ENCODE data around the gene WDR59. TPM values are rescaled to one million over a fixed set of nuclear protein-coding genes. Genes with fewer than 3 reads are reported as not detected.

Gene WDR59
- total and polyA plus RNA-seq, 2 donors (not counting 1 experiment from before 2014, with no cell fraction given) = 52.6 to 127 TPM

DNA sequence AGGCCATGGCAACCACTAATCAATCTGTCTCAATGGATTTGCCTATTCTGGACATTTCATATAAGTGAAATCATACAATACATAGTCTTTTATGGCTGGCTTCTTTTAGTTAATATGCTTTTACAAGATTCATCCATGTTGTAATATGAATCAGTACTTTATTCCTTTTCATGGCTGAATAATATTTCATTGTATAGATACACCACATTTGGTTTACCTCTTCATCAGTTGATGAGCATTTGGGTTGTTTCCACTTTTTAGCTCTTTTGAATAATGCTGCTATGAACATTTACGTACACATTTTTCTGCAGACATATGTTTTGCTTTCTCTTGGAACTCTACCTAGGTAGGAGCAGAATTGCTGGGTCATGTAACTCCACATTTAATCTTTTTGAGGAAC lies 11.1 kb upstream of the WDR59 start:
- no CpG with 5 or more reads among the region's 1 CpG for WGBS (ENCODE audit: insufficient coverage)
- CTCF ChIA-PET = interaction anchor here (1.5 to 4.1 kb wide), 3 partner anchors 10 to 115 kb away, joined by 5 to 32 read pairs (median 15); partner anchors contain the start of gene WDR59
- H2AFZ ChIP-seq (ENCODE audit: insufficient read depth, low read depth, low read length, poor library complexity, severe bottlenecking) = no peak overlapping the region

DNA sequence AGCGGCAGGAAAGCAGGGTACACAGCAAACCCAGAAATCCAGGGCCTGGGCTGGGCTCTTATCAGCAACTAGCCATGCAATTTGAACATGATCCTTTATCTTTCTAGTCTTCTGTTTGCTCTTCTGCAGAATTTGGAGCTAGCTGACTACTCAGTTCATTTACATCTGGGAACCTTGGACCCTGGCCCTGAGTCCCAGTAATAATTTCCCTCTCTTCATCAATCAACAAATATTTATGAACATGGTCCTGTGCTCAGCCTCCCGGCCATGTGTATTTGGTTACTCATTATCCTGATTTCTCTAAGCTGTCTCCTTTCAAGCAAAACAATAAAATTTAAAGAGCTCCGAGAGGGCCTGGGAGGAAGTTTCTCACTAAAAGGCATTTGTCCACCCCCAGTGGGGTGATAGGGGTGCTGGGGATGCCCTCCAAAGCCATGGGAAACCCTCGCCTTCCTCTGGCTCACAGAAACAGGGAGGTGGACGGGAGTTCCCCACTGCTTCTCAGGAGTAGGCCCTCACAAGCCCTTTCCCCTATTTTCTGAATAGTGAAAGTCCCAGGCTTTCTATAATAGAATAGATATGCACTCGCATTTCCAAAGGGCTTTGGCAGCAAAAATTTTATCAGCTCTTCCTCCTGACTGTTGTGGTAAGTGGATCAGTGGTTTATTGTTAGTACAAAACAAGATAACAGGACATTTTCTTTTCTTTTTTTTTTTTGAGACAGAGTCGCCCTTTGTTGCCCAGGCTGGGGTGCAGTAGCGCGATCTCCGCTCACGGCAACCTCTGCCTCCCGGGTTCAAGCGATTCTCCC lies 6.9 kb upstream of the WDR59 start:
- no peak overlapping the region for H3K4me2 ChIP-seq (replicated peaks; ENCODE audit: low read depth, low read length, poor library complexity, severe bottlenecking)
- no peaks in the 10 kb centered on the region for H3K4me1 Mint-ChIP-seq
- no peak overlapping the region for H3K4me3 Mint-ChIP-seq

More for the DNA sequence above, 11.1 kb upstream of the WDR59 start:
- H3K4me3 Mint-ChIP-seq = no peak overlapping the region
- intact Hi-C loops (cut with micrococcal nuclease) = no loop called here
- peaks cover 27% of the 10 kb centered on the region for H3K27me3 Mint-ChIP-seq
- Histone ChIP-seq H3K4me2 (replicated peaks; ENCODE audit: low read depth, low read length, poor library complexity, severe bottlenecking) (no peak overlapping the region), H3K4me3 (ENCODE audit: control extremely low read depth in 1 of 5, extremely low read depth in 1 of 5, insufficient read depth in 1 of 5, low read depth in 2 of 5, low read length in 4 of 5) (no peak overlapping the region), H3K27ac (ENCODE audit: low read length in 2 of 2) (no peak overlapping the region), H3K27me3 (replicated peaks in 1 of 4; ENCODE audit: control extremely low read depth in 1 of 4, control insufficient read depth in 3 of 4, insufficient read depth in 4 of 4, low read length in 3 of 4) (peaks cover 0 to 45% (median 15%) of the 10 kb centered on the region in 4 experiments), H3K9me3 (ENCODE audit: control extremely low read depth in 1 of 3, control insufficient read depth in 2 of 3, insufficient read depth in 1 of 3, low read length in 2 of 3) (peaks cover 0 to 7% (median 0%) of the 10 kb centered on the region in 3 donors), H3K9ac (ENCODE audit: low read length) (no peak overlapping the region), H3K36me3 (replicated peaks in 1 of 2; ENCODE audit: control extremely low read depth in 1 of 2, control insufficient read depth in 1 of 2, extremely low read depth in 1 of 2, insufficient read depth in 2 of 2, low read length in 1 of 2) (no peaks in the 10 kb centered on the region), H3K79me2 (ENCODE audit: control insufficient read depth, insufficient read depth, low read length) (no peaks in the 10 kb centered on the region), H4K20me1 (ENCODE audit: control insufficient read depth, insufficient read depth, low read length, poor library complexity, severe bottlenecking) (no peaks in the 10 kb centered on the region), H3K4me1 (ENCODE audit: control insufficient read depth in 2 of 2, insufficient read depth in 2 of 2, low read length in 2 of 2) (peaks cover 24 to 25% of the 10 kb centered on the region in 2 donors)
- H3K4me1 Mint-ChIP-seq = peaks cover 17% of the 10 kb centered on the region
- no peak for TF ChIP-seq EZH2 (IDR thresholded peaks at IDR 0.05; ENCODE audit: borderline replicate concordance, insufficient read depth, low read depth, low read length, poor library complexity, severe bottlenecking)
- TF ChIP-seq, protein P1, sequence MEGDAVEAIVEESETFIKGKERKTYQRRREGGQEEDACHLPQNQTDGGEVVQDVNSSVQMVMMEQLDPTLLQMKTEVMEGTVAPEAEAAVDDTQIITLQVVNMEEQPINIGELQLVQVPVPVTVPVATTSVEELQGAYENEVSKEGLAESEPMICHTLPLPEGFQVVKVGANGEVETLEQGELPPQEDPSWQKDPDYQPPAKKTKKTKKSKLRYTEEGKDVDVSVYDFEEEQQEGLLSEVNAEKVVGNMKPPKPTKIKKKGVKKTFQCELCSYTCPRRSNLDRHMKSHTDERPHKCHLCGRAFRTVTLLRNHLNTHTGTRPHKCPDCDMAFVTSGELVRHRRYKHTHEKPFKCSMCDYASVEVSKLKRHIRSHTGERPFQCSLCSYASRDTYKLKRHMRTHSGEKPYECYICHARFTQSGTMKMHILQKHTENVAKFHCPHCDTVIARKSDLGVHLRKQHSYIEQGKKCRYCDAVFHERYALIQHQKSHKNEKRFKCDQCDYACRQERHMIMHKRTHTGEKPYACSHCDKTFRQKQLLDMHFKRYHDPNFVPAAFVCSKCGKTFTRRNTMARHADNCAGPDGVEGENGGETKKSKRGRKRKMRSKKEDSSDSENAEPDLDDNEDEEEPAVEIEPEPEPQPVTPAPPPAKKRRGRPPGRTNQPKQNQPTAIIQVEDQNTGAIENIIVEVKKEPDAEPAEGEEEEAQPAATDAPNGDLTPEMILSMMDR (IDR thresholded peaks at IDR 0.05) = no peak
- DNase-seq = no peak
- no peak for ATAC-seq (ENCODE audit: low read depth)
- no peak overlapping the region for H3K27ac Mint-ChIP-seq
- POLR2A ChIA-PET = no interaction called here
- H3K9me3 Mint-ChIP-seq (ENCODE audit: insufficient read depth) = no peaks in the 10 kb centered on the region

More for the DNA sequence above, 6.9 kb upstream of the WDR59 start:
- Histone ChIP-seq H3K27me3 (replicated peaks in 1 of 4; ENCODE audit: control extremely low read depth in 1 of 4, control insufficient read depth in 3 of 4, insufficient read depth in 4 of 4, low read length in 3 of 4) (peaks cover 0 to 17% (median 5%) of the 10 kb centered on the region in 4 experiments), H3K27ac (ENCODE audit: low read length in 2 of 2) (no peak overlapping the region), H3K36me3 (replicated peaks in 1 of 2; ENCODE audit: control extremely low read depth in 1 of 2, control insufficient read depth in 1 of 2, extremely low read depth in 1 of 2, insufficient read depth in 2 of 2, low read length in 1 of 2) (no peaks in the 10 kb centered on the region), H3K4me1 (ENCODE audit: control insufficient read depth in 2 of 2, insufficient read depth in 2 of 2, low read length in 2 of 2) (no peaks in the 10 kb centered on the region), H3K9ac (ENCODE audit: low read length) (no peak overlapping the region), H3K4me3 (ENCODE audit: control extremely low read depth in 1 of 5, extremely low read depth in 1 of 5, insufficient read depth in 1 of 5, low read depth in 2 of 5, low read length in 4 of 5) (no peak overlapping the region), H3K9me3 (ENCODE audit: control extremely low read depth in 1 of 3, control insufficient read depth in 2 of 3, insufficient read depth in 1 of 3, low read length in 2 of 3) (no peaks in the 10 kb centered on the region), H3K79me2 (ENCODE audit: control insufficient read depth, insufficient read depth, low read length) (no peaks in the 10 kb centered on the region), H4K20me1 (ENCODE audit: control insufficient read depth, insufficient read depth, low read length, poor library complexity, severe bottlenecking) (no peaks in the 10 kb centered on the region), H2AFZ (ENCODE audit: insufficient read depth, low read depth, low read length, poor library complexity, severe bottlenecking) (no peak overlapping the region)
- intact Hi-C loops (cut with micrococcal nuclease) = no loop called here
- POLR2A ChIA-PET = no interaction called here
- no peak for ATAC-seq (ENCODE audit: low read depth)
- WGBS (ENCODE audit: insufficient coverage) = 85% methylated on average over 10 of the region's 13 CpGs
- CTCF ChIA-PET = no interaction called here
- DNase-seq = no peak
- TF ChIP-seq, protein P1 (IDR thresholded peaks at IDR 0.05) = no peak
- TF ChIP-seq EZH2 (IDR thresholded peaks at IDR 0.05; ENCODE audit: borderline replicate concordance, insufficient read depth, low read depth, low read length, poor library complexity, severe bottlenecking) = no peak
- H3K27ac Mint-ChIP-seq = no peak overlapping the region
- no peaks in the 10 kb centered on the region for H3K9me3 Mint-ChIP-seq (ENCODE audit: insufficient read depth)
- peaks cover 16% of the 10 kb centered on the region for H3K27me3 Mint-ChIP-seq
